ENCODE measurements around the gene PIP5KL1.

Gene PIP5KL1

GRCh38 chr9:127936347-127936852 lies 5.8 kb upstream of the PIP5KL1 start:
- H3K9me3 ChIP-seq (ENCODE audit: control insufficient read depth, insufficient read depth, low read length): no peaks in the 10 kb centered on the region
- H3K27me3 ChIP-seq (ENCODE audit: control insufficient read depth, low read length): no peaks in the 10 kb centered on the region
- peaks cover 25% of the 10 kb centered on the region for H3K79me2 ChIP-seq (ENCODE audit: control insufficient read depth, low read length)
- H4K20me1 ChIP-seq (ENCODE audit: control insufficient read depth, insufficient read depth, low read depth, low read length): 0 out of 2 replicates have a peak, but pooled peaks cover 3% of the 10 kb centered on the region
- H3K4me3 ChIP-seq (ENCODE audit: low read length): peak overlapping the region; percentile 81
- no peaks in the 10 kb centered on the region for H3K9me2 ChIP-seq (replicated peaks; ENCODE audit: control insufficient read depth, low read length)
- peaks cover 25% of the 10 kb centered on the region for H3K4me1 ChIP-seq (ENCODE audit: control insufficient read depth, low read length)
- H3F3A ChIP-seq (ENCODE audit: control insufficient read depth, insufficient read depth): peaks cover 18% of the 10 kb centered on the region
- H3K27ac ChIP-seq (ENCODE audit: low read depth, low read length): no peak overlapping the region
- peak overlapping the region; percentile 74 for H3K4me2 ChIP-seq (ENCODE audit: low read length)
- peaks cover 24% of the 10 kb centered on the region for H3K36me3 ChIP-seq (ENCODE audit: control insufficient read depth, low read length)
- TF ChIP-seq EZH2phosphoT487 (IDR thresholded peaks at IDR 0.05; ENCODE audit: borderline replicate concordance, low read length) (no peak), CTCF (IDR thresholded peaks at IDR 0.05; ENCODE audit: low read depth, low read length, poor library complexity, severe bottlenecking) (no peak)

DNA sequence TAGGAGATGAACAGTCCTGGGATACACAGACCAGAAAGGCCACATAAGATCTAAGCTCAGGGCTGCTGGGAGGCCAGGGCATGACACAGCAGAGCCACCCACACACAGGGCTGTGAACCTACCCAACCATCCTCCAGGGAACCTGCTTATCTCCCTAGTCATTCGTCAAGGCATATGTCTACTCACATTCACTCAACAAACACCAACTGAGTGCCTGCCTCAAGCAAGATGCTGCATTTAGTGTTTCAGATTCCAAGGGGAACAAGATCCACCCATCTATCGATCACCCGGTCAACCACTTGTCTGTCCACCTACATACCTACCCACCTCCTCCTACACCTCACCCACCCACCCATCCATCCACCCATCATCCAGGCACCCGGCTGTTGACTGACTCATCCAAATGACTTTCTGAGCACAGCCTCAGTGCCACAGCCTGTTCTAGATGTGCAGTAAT lies 5.2 kb upstream of the PIP5KL1 start:
- Histone ChIP-seq H3K27me3 (ENCODE audit: control insufficient read depth, low read length) (no peaks in the 10 kb centered on the region), H3K27ac (ENCODE audit: low read depth, low read length) (no peak overlapping the region), H3K4me2 (ENCODE audit: low read length) (peak overlapping the region; percentile 74), H3K4me3 (ENCODE audit: low read length) (peak overlapping the region; percentile 81), H4K20me1 (ENCODE audit: control insufficient read depth, insufficient read depth, low read depth, low read length) (0 out of 2 replicates have a peak, but pooled peaks cover 3% of the 10 kb centered on the region), H3K9me2 (replicated peaks; ENCODE audit: control insufficient read depth, low read length) (no peaks in the 10 kb centered on the region), H3K79me2 (ENCODE audit: control insufficient read depth, low read length) (peaks cover 25% of the 10 kb centered on the region), H3K36me3 (ENCODE audit: control insufficient read depth, low read length) (peaks cover 18% of the 10 kb centered on the region; the same call in 1 of the 2 replicates), H3K9me3 (ENCODE audit: control insufficient read depth, insufficient read depth, low read length) (no peaks in the 10 kb centered on the region), H3K4me1 (ENCODE audit: control insufficient read depth, low read length) (peaks cover 31% of the 10 kb centered on the region), H3F3A (ENCODE audit: control insufficient read depth, insufficient read depth) (peaks cover 17% of the 10 kb centered on the region)
- TF ChIP-seq CTCF (IDR thresholded peaks at IDR 0.05; ENCODE audit: low read depth, low read length, poor library complexity, severe bottlenecking) (no peak), EZH2phosphoT487 (IDR thresholded peaks at IDR 0.05; ENCODE audit: borderline replicate concordance, low read length) (no peak)

DNA sequence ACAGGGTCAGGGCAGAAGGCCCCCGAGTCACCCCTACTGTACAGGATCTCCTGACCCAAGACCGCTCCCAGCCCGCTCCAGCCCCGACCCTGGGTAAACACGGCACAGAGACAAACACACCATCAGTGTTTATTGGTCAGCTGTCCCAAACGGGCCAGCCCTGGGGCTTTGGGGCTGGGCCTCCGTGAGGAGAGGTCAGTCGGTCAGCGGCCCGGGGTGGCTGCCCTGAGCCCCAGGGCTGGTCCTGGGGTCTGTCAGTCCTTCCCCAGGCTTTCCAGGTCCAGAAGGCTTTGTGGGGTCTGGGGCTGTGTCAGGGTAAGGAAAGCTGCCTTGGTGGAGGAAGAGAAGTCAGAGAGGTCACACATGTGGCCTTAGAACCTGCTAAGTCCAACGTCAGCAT lies 4.4 kb upstream of the PIP5KL1 start:
- Histone ChIP-seq H3K36me3 (ENCODE audit: control insufficient read depth, low read length) (peaks cover 10% of the 10 kb centered on the region; the same call in 1 of the 2 replicates), H3K9me3 (ENCODE audit: control insufficient read depth, insufficient read depth, low read length) (no peaks in the 10 kb centered on the region), H3K4me2 (ENCODE audit: low read length) (no peak overlapping the region), H3K27me3 (ENCODE audit: control insufficient read depth, low read length) (peaks cover 4% of the 10 kb centered on the region), H3K27ac (ENCODE audit: low read depth, low read length) (no peak overlapping the region), H3K4me1 (ENCODE audit: control insufficient read depth, low read length) (peaks cover 37% of the 10 kb centered on the region), H3K9me2 (replicated peaks; ENCODE audit: control insufficient read depth, low read length) (no peaks in the 10 kb centered on the region), H3F3A (ENCODE audit: control insufficient read depth, insufficient read depth) (peaks cover 11% of the 10 kb centered on the region), H3K4me3 (ENCODE audit: low read length) (no peak overlapping the region), H3K79me2 (ENCODE audit: control insufficient read depth, low read length) (peaks cover 25% of the 10 kb centered on the region), H4K20me1 (ENCODE audit: control insufficient read depth, insufficient read depth, low read depth, low read length) (0 out of 2 replicates have a peak, but pooled peaks cover 3% of the 10 kb centered on the region)
- TF ChIP-seq CTCF (IDR thresholded peaks at IDR 0.05; ENCODE audit: low read depth, low read length, poor library complexity, severe bottlenecking) (no peak), EZH2phosphoT487 (IDR thresholded peaks at IDR 0.05; ENCODE audit: borderline replicate concordance, low read length) (no peak)
